Cardiac fibroblast (primary cell): ENCODE results near the gene TCF12.

Source experiments
- DNase-seq, 2 donors: peaks; one replicate each; pipeline versions ENCODE4 v3.0.0 to v3.0.0-alpha.2; 2010; ENCODE audit warnings: low read depth in 2 of 2
- H3K4me3 ChIP-seq, 2 donors: replicated peaks in 1 of 2; 1 replicate in 1 of 2; 2 replicates in 1 of 2; pipeline ENCODE4 v1.5.1; 2011; ENCODE audit warnings: low read depth in 2 of 2, low read length in 2 of 2, mild to moderate bottlenecking in 2 of 2, moderate library complexity in 1 of 2
- CTCF ChIP-seq: IDR thresholded peaks from one replicate; pipeline ENCODE4 v1.5.1; 2011; ENCODE audit warnings: low read depth, mild to moderate bottlenecking, low read length, inconsistent platforms

TCF12 gene

GRCh38 chr15:57253082-57253481 is 334.6 kb downstream of the TCF12 start:
- TF ChIP-seq CTCF = no peak
- H3K4me3 ChIP-seq = no peak overlapping the region
- no peak for DNase-seq

- H3K4me3 ChIP-seq = no peak overlapping the region
- TF ChIP-seq CTCF = no peak
- no peak for DNase-seq
Observed at GRCh38 chr15:57253500-57253899, 335.1 kb downstream of the TCF12 start.

GRCh38 chr15:57255751-57256341 is 337.4 kb downstream of the TCF12 start:
- no peak for TF ChIP-seq CTCF
- no peak for DNase-seq
- H3K4me3 ChIP-seq = no peak overlapping the region

DNA sequence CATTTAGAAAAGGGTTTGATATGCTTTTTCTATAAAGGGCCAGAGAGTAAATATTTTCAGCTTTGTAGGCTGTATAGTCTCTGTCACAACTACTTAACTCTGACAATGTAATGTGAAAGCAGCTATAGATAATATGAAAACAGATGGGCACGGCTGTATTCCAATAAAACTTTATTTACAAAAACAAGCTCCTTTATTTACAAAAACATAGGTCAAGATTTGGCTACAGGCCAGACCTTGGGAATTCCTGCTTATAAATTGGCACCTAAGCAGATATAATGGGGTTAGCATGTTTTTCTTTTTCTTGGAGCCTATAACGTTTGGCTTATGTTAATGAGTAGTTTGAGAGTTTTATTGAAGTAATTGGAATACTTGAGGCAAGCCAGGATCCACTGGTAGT is 338.5 kb downstream of the TCF12 start:
- DNase-seq = no peak
- TF ChIP-seq CTCF = no peak
- no peak overlapping the region for H3K4me3 ChIP-seq

- TF ChIP-seq CTCF = no peak
- H3K4me3 ChIP-seq = no peak overlapping the region
- DNase-seq = no peak
Observed at GRCh38 chr15:57259568-57260040, 341.2 kb downstream of the TCF12 start.

- DNase-seq = no peak
- H3K4me3 ChIP-seq = no peak overlapping the region
- no peak for TF ChIP-seq CTCF
Observed at GRCh38 chr15:57263520-57263919, 345.1 kb downstream of the TCF12 start.
